Measurements from ENCODE around the gene CELA2B. TPM values are rescaled to one million over a fixed set of nuclear protein-coding genes. Genes with fewer than 3 reads are reported as not detected.
A peak's percentile ranks its signal among the peaks of the same experiment; 100 is the strongest.
"Not testable (repeated sequence)": the region's sequence is repeated elsewhere in the genome, so short reads cannot be mapped to it uniquely, and the experiment has no call there.

CELA2B gene
- total and polyA plus RNA-seq, 5 donors: not detected

- intact Hi-C loops (cut with DNase I): no loop called here
- H3K4me1 ChIP-seq (ENCODE audit: control insufficient read depth, insufficient read depth, low read length): no peaks in the 10 kb centered on the region
- H3K27ac ChIP-seq (ENCODE audit: low read length): no peak within 1 kb of the TSS
- ATAC-seq (no peak), DNase-seq (peak in 1 of 3 donors; percentile 6)
- no peaks in the 10 kb centered on the region for H3K27me3 ChIP-seq (ENCODE audit: control insufficient read depth, insufficient read depth)
- 72% methylated on average over 8 of the region's 8 CpGs for WGBS
- H3K4me3 ChIP-seq (ENCODE audit: low read length): no peak within 1 kb of the TSS
- no peaks in the 10 kb centered on the region for H3K9me3 ChIP-seq (ENCODE audit: control insufficient read depth, low read length)
Observed at GRCh38 chr1:15456313-15456954, 19.5 kb upstream of the CELA2B start, which contains the start of gene CELA2A. Gene CELA2A, plus strand, starts transcription at chr1:15456732. Its CDS starts 22 bp downstream, at chr1:15456754.

GRCh38 chr1:15457585-15457984 is 18.3 kb upstream of the CELA2B start:
- Histone ChIP-seq H3K27ac (ENCODE audit: low read length) (no peak overlapping the region), H3K4me3 (ENCODE audit: low read length) (no peak overlapping the region), H3K9me3 (ENCODE audit: control insufficient read depth, low read length) (no peaks in the 10 kb centered on the region), H3K4me1 (ENCODE audit: control insufficient read depth, insufficient read depth, low read length) (no peaks in the 10 kb centered on the region), H3K27me3 (ENCODE audit: control insufficient read depth, insufficient read depth) (no peaks in the 10 kb centered on the region)
- intact Hi-C loops (cut with DNase I): no loop called here
- ATAC-seq (no peak), DNase-seq (no peak)
- 79% methylated on average over 2 of the region's 2 CpGs for WGBS

GRCh38 chr1:15458388-15458787 is 17.5 kb upstream of the CELA2B start:
- 81% methylated on average over 4 of the region's 4 CpGs for WGBS
- H3K27ac ChIP-seq (ENCODE audit: low read length); intact Hi-C loops (cut with DNase I); H3K9me3 ChIP-seq (ENCODE audit: control insufficient read depth, low read length); ATAC-seq; H3K4me1 ChIP-seq (ENCODE audit: control insufficient read depth, insufficient read depth, low read length); H3K4me3 ChIP-seq (ENCODE audit: low read length); H3K27me3 ChIP-seq (ENCODE audit: control insufficient read depth, insufficient read depth): not testable (repeated sequence)
- peak in 1 of 3 donors; percentile 4 for DNase-seq

GRCh38 chr1:15459771-15460707 is 15.9 kb upstream of the CELA2B start:
- no peak overlapping the region for H3K27ac ChIP-seq (ENCODE audit: low read length)
- no peak for ATAC-seq
- no peaks in the 10 kb centered on the region for H3K4me1 ChIP-seq (ENCODE audit: control insufficient read depth, insufficient read depth, low read length)
- H3K9me3 ChIP-seq (ENCODE audit: control insufficient read depth, low read length): no peaks in the 10 kb centered on the region
- H3K4me3 ChIP-seq (ENCODE audit: low read length): no peak overlapping the region
- H3K27me3 ChIP-seq (ENCODE audit: control insufficient read depth, insufficient read depth): no peaks in the 10 kb centered on the region
- DNase-seq: no peak
- WGBS: 58% methylated on average over 10 of the region's 10 CpGs
- intact Hi-C loops (cut with DNase I): no loop called here

GRCh38 chr1:15460708-15461095 is 15.2 kb upstream of the CELA2B start:
- peak in 1 of 3 donors; percentile 2 for DNase-seq
- Histone ChIP-seq H3K27me3 (ENCODE audit: control insufficient read depth, insufficient read depth) (no peaks in the 10 kb centered on the region), H3K27ac (ENCODE audit: low read length) (no peak overlapping the region), H3K4me3 (ENCODE audit: low read length) (no peak overlapping the region), H3K9me3 (ENCODE audit: control insufficient read depth, low read length) (no peaks in the 10 kb centered on the region), H3K4me1 (ENCODE audit: control insufficient read depth, insufficient read depth, low read length) (no peaks in the 10 kb centered on the region)
- intact Hi-C loops (cut with DNase I): no loop called here
- no peak for ATAC-seq
- WGBS: 77% methylated on average over 9 of the region's 9 CpGs

- H3K27ac ChIP-seq (ENCODE audit: low read length); H3K27me3 ChIP-seq (ENCODE audit: control insufficient read depth, insufficient read depth); H3K9me3 ChIP-seq (ENCODE audit: control insufficient read depth, low read length); H3K4me1 ChIP-seq (ENCODE audit: control insufficient read depth, insufficient read depth, low read length); intact Hi-C loops (cut with DNase I); H3K4me3 ChIP-seq (ENCODE audit: low read length); ATAC-seq: not testable (repeated sequence)
- peak in 1 of 3 donors; percentile 23 for DNase-seq
- 70% methylated on average over 13 of the region's 15 CpGs for WGBS
Observed at GRCh38 chr1:15463064-15463800, 12.7 kb upstream of the CELA2B start.

GRCh38 chr1:15463926-15464322 is 12.0 kb upstream of the CELA2B start:
- DNase-seq: peak in 1 of 3 donors; percentile 0
- H3K4me1 ChIP-seq (ENCODE audit: control insufficient read depth, insufficient read depth, low read length); H3K27me3 ChIP-seq (ENCODE audit: control insufficient read depth, insufficient read depth); H3K9me3 ChIP-seq (ENCODE audit: control insufficient read depth, low read length); H3K27ac ChIP-seq (ENCODE audit: low read length); H3K4me3 ChIP-seq (ENCODE audit: low read length); ATAC-seq; intact Hi-C loops (cut with DNase I): not testable (repeated sequence)
- WGBS: 92% methylated on average over 5 of the region's 5 CpGs

GRCh38 chr1:15465674-15466073 is 10.2 kb upstream of the CELA2B start:
- H3K27me3 ChIP-seq (ENCODE audit: control insufficient read depth, insufficient read depth): no peaks in the 10 kb centered on the region
- no peak overlapping the region for H3K4me3 ChIP-seq (ENCODE audit: low read length)
- H3K27ac ChIP-seq (ENCODE audit: low read length): no peak overlapping the region
- intact Hi-C loops (cut with DNase I): no loop called here
- WGBS: 75% methylated on average over 7 of the region's 7 CpGs
- H3K9me3 ChIP-seq (ENCODE audit: control insufficient read depth, low read length): no peaks in the 10 kb centered on the region
- DNase-seq (peak in 1 of 3 donors; percentile 5), ATAC-seq (no peak)
- no peaks in the 10 kb centered on the region for H3K4me1 ChIP-seq (ENCODE audit: control insufficient read depth, insufficient read depth, low read length)

GRCh38 chr1:15466955-15467625 is 8.8 kb upstream of the CELA2B start:
- ATAC-seq; H3K4me3 ChIP-seq (ENCODE audit: low read length); H3K9me3 ChIP-seq (ENCODE audit: control insufficient read depth, low read length); intact Hi-C loops (cut with DNase I); H3K4me1 ChIP-seq (ENCODE audit: control insufficient read depth, insufficient read depth, low read length); H3K27me3 ChIP-seq (ENCODE audit: control insufficient read depth, insufficient read depth); H3K27ac ChIP-seq (ENCODE audit: low read length): not testable (repeated sequence)
- 96% methylated on average over 22 of the region's 22 CpGs for WGBS
- peak in 1 of 3 donors; percentile 9 for DNase-seq

GRCh38 chr1:15468145-15468544 is 7.8 kb upstream of the CELA2B start:
- Histone ChIP-seq H3K4me3 (ENCODE audit: low read length) (no peak overlapping the region), H3K27ac (ENCODE audit: low read length) (no peak overlapping the region), H3K9me3 (ENCODE audit: control insufficient read depth, low read length) (no peaks in the 10 kb centered on the region), H3K4me1 (ENCODE audit: control insufficient read depth, insufficient read depth, low read length) (no peaks in the 10 kb centered on the region), H3K27me3 (ENCODE audit: control insufficient read depth, insufficient read depth) (no peaks in the 10 kb centered on the region)
- DNase-seq (no peak), ATAC-seq (no peak)
- intact Hi-C loops (cut with DNase I): no loop called here

All from right cardiac atrium (tissue), 5 donors.